GM12891 (cell line): Measurements from ENCODE around the gene FAR1.

ENCODE experiments used
- POLR2A ChIP-seq: IDR thresholded peaks from 2 replicates; pipeline ENCODE4 v1.6.1; 2011; ENCODE audit warnings: low read depth, low read length, control low read depth
- POLR2AphosphoS5 ChIP-seq: IDR thresholded peaks from 2 replicates; pipeline ENCODE4 v1.6.1; 2011; ENCODE audit warnings: low read depth, low read length, control low read depth
- SPI1 ChIP-seq: IDR thresholded peaks from 2 replicates; pipeline ENCODE4 v1.6.1; 2011; ENCODE audit warnings: low read depth, low read length, control low read depth
- TAF1 ChIP-seq: IDR thresholded peaks from 2 replicates; pipeline ENCODE4 v1.6.1; 2011; ENCODE audit warnings: low read depth, low read length, control low read depth

- TF ChIP-seq POLR2A = no peak
- no peak for TF ChIP-seq POLR2AphosphoS5
- no peak for TF ChIP-seq TAF1
- TF ChIP-seq SPI1 = no peak
Observed at GRCh38 chr11:13720940-13721339, 52.5 kb downstream of the FAR1 start.
